ENCODE results near the gene RNF31. TPM values are rescaled to one million over a fixed set of nuclear protein-coding genes. Genes with fewer than 3 reads are reported as not detected.

Gene RNF31
- total RNA-seq, 4 donors from 2014 or later = 21.7 to 54.8 (median 27.4) TPM

DNA sequence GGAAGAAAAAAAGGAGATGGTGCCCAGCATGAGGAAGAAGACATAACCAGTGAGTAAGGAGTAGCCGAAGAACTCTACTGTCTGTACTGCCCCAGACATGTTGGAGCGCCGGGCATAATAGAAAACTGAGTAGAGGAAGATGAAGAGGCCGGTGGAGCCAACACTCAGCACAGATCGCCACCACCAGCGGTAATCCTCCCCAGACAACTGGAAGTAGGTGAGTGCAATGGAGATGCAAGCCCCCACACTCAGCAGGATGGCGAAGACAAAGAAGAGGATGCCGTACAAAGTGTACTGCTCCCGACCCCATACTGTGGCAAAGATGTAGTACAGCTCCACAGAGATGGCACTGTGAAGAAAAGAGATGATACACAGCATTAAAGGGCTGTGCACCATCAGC lies 42.2 kb downstream of the RNF31 start:
- no peak for TF ChIP-seq CTCF (IDR thresholded peaks at IDR 0.05; ENCODE audit: low read depth)

GRCh38 chr14:24190416-24190815 lies 43.1 kb downstream of the RNF31 start:
- TF ChIP-seq CTCF (IDR thresholded peaks at IDR 0.05; ENCODE audit: low read depth) = no peak

DNA sequence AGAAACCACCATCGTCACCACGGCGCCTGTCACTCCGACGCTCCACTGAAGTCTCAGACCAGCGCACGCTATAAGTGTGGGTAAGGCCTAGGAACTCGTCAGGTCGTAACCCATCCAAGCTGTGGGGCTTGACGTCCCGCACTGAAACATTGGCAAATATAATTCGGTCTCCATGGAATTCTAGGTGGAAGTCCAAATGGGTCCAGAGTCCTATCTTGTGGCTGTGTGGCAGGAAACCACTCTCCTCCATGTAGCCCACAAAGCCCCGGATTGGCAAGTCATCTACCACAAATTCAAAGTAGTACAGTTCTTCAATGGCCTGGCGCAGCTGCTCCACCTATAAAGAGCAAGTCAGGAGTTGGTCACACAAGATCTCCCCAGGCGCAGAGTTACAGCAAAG lies 45.6 kb downstream of the RNF31 start:
- no peak for TF ChIP-seq CTCF (IDR thresholded peaks at IDR 0.05; ENCODE audit: low read depth)

GRCh38 chr14:24194186-24194872 lies 47.0 kb downstream of the RNF31 start:
- no peak for TF ChIP-seq CTCF (IDR thresholded peaks at IDR 0.05; ENCODE audit: low read depth)

GRCh38 chr14:24194873-24195185 lies 47.5 kb downstream of the RNF31 start:
- TF ChIP-seq CTCF (IDR thresholded peaks at IDR 0.05; ENCODE audit: low read depth) = no peak

DNA sequence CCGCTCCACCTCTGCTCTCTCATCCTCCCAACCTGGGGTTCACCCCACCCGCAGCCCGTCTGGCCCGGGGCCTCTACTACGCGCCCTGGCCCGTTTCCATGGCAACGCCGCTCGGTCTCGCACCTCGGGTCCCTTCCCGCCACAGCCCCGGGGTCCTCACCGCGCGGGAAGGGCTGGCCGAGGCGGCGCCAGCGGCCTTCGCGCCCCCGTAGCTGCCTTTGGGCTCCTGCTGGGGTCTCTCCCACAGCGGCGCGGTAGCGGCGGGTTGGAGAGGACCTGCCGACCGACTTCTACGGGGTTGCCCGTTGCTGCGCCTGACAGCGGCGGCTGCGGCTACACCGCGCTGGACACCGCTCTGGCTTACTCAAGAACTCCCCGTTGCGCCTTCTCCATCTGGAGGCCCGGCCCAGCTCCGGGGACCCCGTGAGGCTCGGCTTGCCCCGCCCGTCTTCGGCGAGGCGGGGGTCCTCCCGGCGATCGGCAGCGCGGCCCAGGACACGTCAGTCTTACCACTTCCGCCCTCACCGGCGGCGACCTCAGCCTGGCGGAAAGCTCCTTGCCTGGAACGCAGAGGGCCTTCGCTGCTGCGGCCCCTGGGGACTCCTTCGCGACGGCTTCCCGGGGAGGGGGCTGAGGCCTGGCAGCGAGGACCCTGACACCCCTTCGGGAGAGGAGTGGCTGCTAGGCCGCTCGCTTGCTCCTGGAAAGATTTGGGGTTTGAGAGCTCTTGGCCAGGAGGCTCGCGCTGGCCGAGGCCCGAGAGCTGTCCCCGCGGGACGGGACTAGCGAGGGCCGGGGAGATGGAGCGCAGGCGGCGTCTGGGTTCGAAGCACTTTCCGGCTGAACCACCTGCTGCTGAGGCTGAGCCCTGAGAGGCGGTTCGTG lies 48.1 kb downstream of the RNF31 start, which contains the start of gene TM9SF1:
TSS of gene TM9SF1 (minus strand) at position 256 of the 885 bp plus-strand sequence. CDS start 422 bp downstream, outside the sequence.
- no peak for TF ChIP-seq CTCF (IDR thresholded peaks at IDR 0.05; ENCODE audit: low read depth)

Measured in subcutaneous adipose tissue (tissue), 4 donors.